GM12801 (cell line): ENCODE data around the gene HERPUD1.

Experiments
- TF ChIP-seq, protein P1 (sequence below): IDR thresholded peaks from one replicate; pipeline ENCODE4 v1.5.1; 2011; ENCODE audit warnings: control low read depth; ENCODE audit not compliant: insufficient read length; ENCODE audit errors: extremely low read depth

Gene HERPUD1

GRCh38 chr16:56921571-56921970 lies 10.4 kb upstream of the HERPUD1 start:
- TF ChIP-seq, protein P1, sequence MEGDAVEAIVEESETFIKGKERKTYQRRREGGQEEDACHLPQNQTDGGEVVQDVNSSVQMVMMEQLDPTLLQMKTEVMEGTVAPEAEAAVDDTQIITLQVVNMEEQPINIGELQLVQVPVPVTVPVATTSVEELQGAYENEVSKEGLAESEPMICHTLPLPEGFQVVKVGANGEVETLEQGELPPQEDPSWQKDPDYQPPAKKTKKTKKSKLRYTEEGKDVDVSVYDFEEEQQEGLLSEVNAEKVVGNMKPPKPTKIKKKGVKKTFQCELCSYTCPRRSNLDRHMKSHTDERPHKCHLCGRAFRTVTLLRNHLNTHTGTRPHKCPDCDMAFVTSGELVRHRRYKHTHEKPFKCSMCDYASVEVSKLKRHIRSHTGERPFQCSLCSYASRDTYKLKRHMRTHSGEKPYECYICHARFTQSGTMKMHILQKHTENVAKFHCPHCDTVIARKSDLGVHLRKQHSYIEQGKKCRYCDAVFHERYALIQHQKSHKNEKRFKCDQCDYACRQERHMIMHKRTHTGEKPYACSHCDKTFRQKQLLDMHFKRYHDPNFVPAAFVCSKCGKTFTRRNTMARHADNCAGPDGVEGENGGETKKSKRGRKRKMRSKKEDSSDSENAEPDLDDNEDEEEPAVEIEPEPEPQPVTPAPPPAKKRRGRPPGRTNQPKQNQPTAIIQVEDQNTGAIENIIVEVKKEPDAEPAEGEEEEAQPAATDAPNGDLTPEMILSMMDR = no peak

DNA sequence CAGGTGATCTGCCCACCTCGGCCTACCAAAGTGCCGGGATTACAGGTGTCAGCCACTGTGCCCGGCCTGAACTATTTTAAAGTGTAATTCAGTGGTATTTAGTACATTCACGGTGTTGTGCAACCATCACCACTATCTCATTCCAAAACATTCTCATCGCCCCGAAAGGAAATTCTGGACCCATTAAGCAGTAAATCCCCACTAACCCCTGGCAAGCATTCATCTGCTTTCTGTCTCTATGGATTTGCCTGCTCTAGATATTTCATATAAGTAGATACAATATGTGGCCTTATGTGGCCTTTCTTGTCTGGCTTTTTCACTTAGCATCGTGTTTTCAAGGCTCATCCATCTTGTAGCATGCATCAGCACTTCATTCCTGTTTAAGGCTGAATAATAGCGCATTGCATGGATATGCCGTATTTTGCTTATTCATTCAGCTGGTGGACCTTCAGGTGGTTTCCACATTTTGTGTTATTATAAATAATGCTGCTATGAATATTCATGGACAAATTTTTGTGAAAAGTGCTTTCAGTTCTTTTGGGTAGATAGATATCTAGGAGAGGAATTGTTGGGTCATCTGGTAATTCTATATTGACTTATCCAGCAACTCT lies 8.4 kb upstream of the HERPUD1 start:
- TF ChIP-seq, protein P1 = no peak

DNA sequence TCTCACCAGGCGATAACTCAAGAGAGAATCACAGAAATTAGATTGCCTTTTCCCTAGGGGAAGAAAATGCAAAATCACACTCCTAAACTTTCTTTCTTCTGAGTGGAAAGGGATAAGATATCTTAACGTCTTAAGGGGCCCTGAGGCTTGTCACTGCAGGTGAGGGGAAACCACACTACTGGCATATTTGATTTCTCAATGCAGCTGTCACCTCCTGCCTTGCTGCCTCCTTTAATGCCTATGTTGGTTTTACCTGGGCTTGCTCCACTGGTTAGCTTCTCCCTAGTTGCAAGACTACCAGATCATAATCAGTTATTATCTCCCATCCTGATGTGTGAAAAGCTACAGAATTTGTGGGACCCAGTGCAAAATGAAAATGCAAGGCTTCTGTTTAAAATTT lies 4.5 kb upstream of the HERPUD1 start:
- TF ChIP-seq, protein P1 = no peak

DNA sequence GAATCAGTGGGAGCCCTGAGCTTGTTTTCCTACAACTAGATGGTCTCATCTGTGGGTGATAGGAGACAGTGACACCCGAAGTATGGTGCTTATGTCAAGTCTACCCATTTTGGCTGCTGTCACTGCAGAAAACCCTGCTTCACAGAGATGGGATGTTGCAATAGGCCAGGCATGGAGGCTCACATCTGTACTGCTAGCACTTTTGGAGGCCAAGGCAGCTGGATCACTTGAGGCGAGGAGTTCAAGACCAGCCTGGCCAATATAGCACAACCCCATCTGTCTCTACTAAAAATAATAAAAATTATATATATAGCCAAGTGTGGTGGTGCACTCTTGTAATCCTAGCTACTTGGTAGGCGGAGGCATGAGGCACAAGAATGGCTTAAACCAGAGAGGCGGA lies 2.3 kb upstream of the HERPUD1 start:
- TF ChIP-seq, protein P1 = no peak

DNA sequence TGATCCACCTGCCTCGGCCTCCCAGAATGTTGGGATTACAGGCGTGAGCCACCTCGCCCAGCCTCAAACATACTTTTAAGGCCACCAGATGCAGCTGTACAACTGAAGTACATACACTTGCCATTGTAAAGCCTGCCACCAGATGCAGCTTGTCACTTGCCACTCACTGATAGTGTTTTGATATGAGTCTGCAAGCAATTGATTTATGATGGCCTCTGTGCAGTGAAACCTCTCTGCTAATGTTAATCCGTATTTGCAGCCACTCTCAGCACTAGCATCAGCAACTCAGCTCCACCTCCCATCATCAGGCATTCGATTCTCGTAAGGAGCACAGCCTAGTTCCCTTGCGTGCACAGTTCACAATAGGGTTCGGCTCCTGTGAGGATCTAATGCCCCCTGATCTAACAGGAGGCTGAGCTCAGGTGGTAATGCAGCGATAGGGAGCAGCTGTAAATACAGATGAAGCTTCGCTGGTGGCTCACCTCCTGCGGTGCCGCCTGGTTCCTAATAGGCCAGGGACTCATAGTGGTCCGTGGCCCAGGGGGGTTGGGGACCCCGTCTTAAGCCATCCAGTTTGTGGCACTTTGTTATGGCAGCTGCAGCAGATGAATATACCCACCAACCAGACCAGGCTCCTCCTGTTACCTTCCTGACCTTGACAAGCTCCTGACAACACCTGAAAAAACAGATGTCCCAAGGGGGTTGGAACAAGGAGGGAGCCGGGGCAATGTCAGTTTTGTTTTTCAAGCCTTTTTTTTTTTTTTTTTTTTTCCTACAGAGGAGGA lies 1.3 kb upstream of the HERPUD1 start:
- TF ChIP-seq, protein P1 = no peak

DNA sequence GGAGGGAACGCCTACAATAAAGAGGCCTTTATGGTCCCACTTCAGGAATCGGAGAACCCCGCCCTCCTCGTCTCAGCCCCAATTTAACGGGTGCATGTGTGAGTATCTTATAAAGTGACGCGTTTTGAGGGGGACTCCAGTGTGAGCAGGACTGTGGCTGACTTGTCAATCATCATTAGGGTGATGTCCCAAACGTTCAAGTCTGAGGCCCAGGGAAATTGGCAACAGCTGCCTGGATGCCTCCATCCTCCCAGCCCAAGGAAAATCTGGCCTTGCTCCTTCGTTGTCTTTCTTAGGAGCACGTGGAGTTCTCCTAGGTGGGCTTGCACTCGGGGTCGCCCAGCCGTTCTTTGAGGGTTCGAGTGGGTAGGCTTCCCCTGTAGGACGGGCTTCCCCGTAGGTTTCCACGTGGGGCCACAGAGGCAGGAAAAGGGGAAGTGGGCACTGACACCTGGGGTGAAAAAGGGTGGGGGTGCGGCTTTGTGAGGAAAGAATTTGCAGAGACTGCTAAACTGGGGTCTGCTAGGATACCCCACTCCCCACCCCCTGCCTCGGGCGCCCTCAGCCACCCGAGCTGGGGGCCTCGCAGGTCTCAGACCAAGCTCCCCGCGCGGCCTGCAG lies 561 bp upstream of the HERPUD1 start:
- TF ChIP-seq, protein P1 = no peak

GRCh38 chr16:56932721-56933619 lies 1.0 kb downstream of the HERPUD1 start:
- TF ChIP-seq, protein P1 = no peak
